H1 (cell line): ENCODE results near the gene AKT1S1.

Source experiments
- BACH1 ChIP-seq: IDR thresholded peaks from 2 replicates; pipeline ENCODE4 v1.6.1; 2012; ENCODE audit warnings: low read length, improper control_type of control experiment
- CEBPB ChIP-seq: IDR thresholded peaks from 2 replicates; pipeline ENCODE4 v1.6.1; 2012; ENCODE audit warnings: low read depth, low read length
- CTCF ChIP-seq, 3 experiments: IDR thresholded peaks; 1 replicate in 2 of 3; 2 replicates in 1 of 3; pipeline versions ENCODE4 v1.5.1 to v1.6.1; 2011; ENCODE audit warnings: low read length in 3 of 3, mild to moderate bottlenecking in 3 of 3, inconsistent platforms in 2 of 3, low read depth in 1 of 3, moderate library complexity in 1 of 3; ENCODE audit not compliant: insufficient read depth in 1 of 3; ENCODE audit errors: control extremely low read depth in 1 of 3
- EGR1 ChIP-seq: IDR thresholded peaks from 2 replicates; pipeline ENCODE4 v1.6.1; 2011; ENCODE audit warnings: low read depth, low read length, borderline replicate concordance
- EZH2 ChIP-seq: fragments of 200-600 bp; sonication (generic); IDR thresholded peaks from 2 replicates; pipeline ENCODE4 v1.7.1; 2012; ENCODE audit warnings: low read depth, mild to moderate bottlenecking, moderate library complexity, low read length, inconsistent platforms; ENCODE audit not compliant: severe bottlenecking
- FOSL1 ChIP-seq: IDR thresholded peaks from 2 replicates; pipeline ENCODE4 v1.6.1; 2011; ENCODE audit warnings: mild to moderate bottlenecking, low read depth, low read length, moderate library complexity; ENCODE audit not compliant: insufficient read depth
- HDAC6 ChIP-seq: IDR thresholded peaks from one replicate; pipeline ENCODE4 v1.7.1; 2012; ENCODE audit warnings: low read depth, mild to moderate bottlenecking, inconsistent platforms, low read length, moderate library complexity
- POLR2A ChIP-seq, 2 experiments: IDR thresholded peaks; 1 replicate in 1 of 2; 2 replicates in 1 of 2; pipeline ENCODE4 v1.6.1; 2011; ENCODE audit warnings: low read depth in 2 of 2, low read length in 2 of 2, mild to moderate bottlenecking in 2 of 2; ENCODE audit errors: control extremely low read depth in 1 of 2
- SIRT6 ChIP-seq: IDR thresholded peaks from one replicate; pipeline ENCODE4 v1.7.1; 2012; ENCODE audit warnings: low read length, inconsistent platforms
- TAF1 ChIP-seq: IDR thresholded peaks from 2 replicates; pipeline ENCODE4 v1.6.1; 2011; ENCODE audit warnings: mild to moderate bottlenecking, low read depth, low read length

GRCh38 chr19:49869009-49869483 is 8.1 kb downstream of the AKT1S1 start:
- no peak for TF ChIP-seq BACH1
- no peak for TF ChIP-seq EZH2
- TF ChIP-seq CEBPB: no peak
- no peak for TF ChIP-seq CTCF (IDR thresholded peaks at IDR 0.05; ENCODE audit: control extremely low read depth in 1 of 3, insufficient read depth in 1 of 3, low read depth in 1 of 3, low read length in 3 of 3)
- TF ChIP-seq SIRT6: no peak
- TF ChIP-seq POLR2A (IDR thresholded peaks at IDR 0.05; ENCODE audit: control extremely low read depth in 1 of 2, low read depth in 2 of 2, low read length in 2 of 2): no peak
- TF ChIP-seq TAF1: no peak
- TF ChIP-seq FOSL1: no peak
- no peak for TF ChIP-seq HDAC6
- TF ChIP-seq EGR1: no peak
